ENCODE results near the gene ZSWIM1.
"Not testable (repeated sequence)": the region's sequence is repeated elsewhere in the genome, so short reads cannot be mapped to it uniquely, and the experiment has no call there.

- not testable (repeated sequence) for TF ChIP-seq CTCF, POLR2AphosphoS5, EP300, POLR2A (IDR thresholded peaks at IDR 0.05)
Measured at GRCh38 chr20:45931680-45932079, 50.7 kb downstream of the ZSWIM1 start.

Data from stomach (tissue), 4 donors.